CD8-positive, alpha-beta memory T cell (primary cell): Measurements from ENCODE around the gene LHPP. TPM values are rescaled to one million over a fixed set of nuclear protein-coding genes. Genes with fewer than 3 reads are reported as not detected.
A peak's percentile ranks its signal among the peaks of the same experiment; 100 is the strongest.

ENCODE experiments used
- CTCF ChIA-PET: fragments of 350-600 bp; sonication (Branson Sonifier 250); formaldehyde crosslinking; loops from one replicate; lab custom pipeline; 2021; ENCODE audit warnings: antibody characterized with exemption; lab: Charles Lee
- POLR2A ChIA-PET: fragments of 350-600 bp; sonication (Branson Sonifier 250); formaldehyde crosslinking; loops from one replicate; lab custom pipeline; 2021; ENCODE audit warnings: antibody characterized with exemption; lab: Charles Lee
- DNase-seq, 5 donors: peaks; one replicate each; pipeline versions ENCODE4 v3.0.0 to v3.0.0-alpha.2; 2020 to 2022; ENCODE audit warnings: mixed read lengths in 1 of 5
- H3K27ac ChIP-seq: one replicate; pipeline ENCODE4 v1.7.0; 2013; ENCODE audit warnings: low read depth, mild to moderate bottlenecking, low read length, moderate library complexity
- H3K27me3 ChIP-seq: 2 replicates; pipeline ENCODE4 v1.7.0; 2013; ENCODE audit warnings: low read length, mild to moderate bottlenecking; ENCODE audit not compliant: insufficient read depth, poor library complexity, severe bottlenecking
- H3K36me3 ChIP-seq: 2 replicates; pipeline ENCODE4 v1.7.0; 2013; ENCODE audit warnings: mild to moderate bottlenecking, low read length, moderate library complexity; ENCODE audit not compliant: insufficient read depth
- H3K4me1 ChIP-seq: 2 replicates; pipeline ENCODE4 v1.7.0; 2013; ENCODE audit warnings: mild to moderate bottlenecking, low read length, moderate library complexity; ENCODE audit not compliant: insufficient read depth
- H3K4me3 ChIP-seq: 2 replicates; pipeline ENCODE4 v1.7.0; 2013; ENCODE audit warnings: mild to moderate bottlenecking, low read length
- H3K9me3 ChIP-seq: 2 replicates; pipeline ENCODE4 v1.7.0; 2013; ENCODE audit warnings: mild to moderate bottlenecking, low read length
- H3K27ac Mint-ChIP-seq, 8 donors: one replicate each; pipeline ENCODE4 v1.8.0; 2020 to 2021; ENCODE audit warnings: mixed read lengths in 8 of 8, mild to moderate bottlenecking in 6 of 8, inconsistent platforms in 3 of 8, moderate library complexity in 3 of 8
- H3K27me3 Mint-ChIP-seq, 2 donors: one replicate each; pipeline ENCODE4 v1.8.0; 2020 to 2021; ENCODE audit warnings: mixed read lengths in 2 of 2, mild to moderate bottlenecking in 1 of 2, moderate library complexity in 1 of 2
- H3K36me3 Mint-ChIP-seq, 3 donors: one replicate each; pipeline ENCODE4 v1.8.0; 2020 to 2021; ENCODE audit warnings: mixed read lengths in 3 of 3, inconsistent platforms in 1 of 3, mild to moderate bottlenecking in 1 of 3
- H3K4me1 Mint-ChIP-seq, 3 donors: one replicate each; pipeline ENCODE4 v1.8.0; 2020 to 2021; ENCODE audit warnings: mixed read lengths in 3 of 3, inconsistent platforms in 1 of 3, mild to moderate bottlenecking in 1 of 3
- H3K4me3 Mint-ChIP-seq, 7 donors: one replicate each; pipeline ENCODE4 v1.8.0; 2020 to 2021; ENCODE audit warnings: mixed read lengths in 7 of 7, mild to moderate bottlenecking in 6 of 7, moderate library complexity in 4 of 7, inconsistent platforms in 2 of 7
- H3K9me3 Mint-ChIP-seq, 5 donors: one replicate each; pipeline ENCODE4 v1.8.0; 2020 to 2022; ENCODE audit warnings: mixed read lengths in 5 of 5, mild to moderate bottlenecking in 3 of 5, moderate library complexity in 2 of 5, inconsistent platforms in 1 of 5
- polyA plus RNA-seq: library from polyadenylated mRNA; unstranded; fragments of 300-500 nt; fragmentation: Illumina TruSeq; gene quantifications from one replicate; pipeline ENCODE4 v1.2.3, GENCODE V29; 2021
- total RNA-seq, 2 experiments: library from RNA; stranded (reverse); gene quantifications; one replicate each; pipeline ENCODE4 v1.2.3, GENCODE V29; 2021

The LHPP gene
- total and polyA plus RNA-seq, 3 experiments from 2014 or later: 5.2 to 19.1 (median 6.3) TPM

DNA sequence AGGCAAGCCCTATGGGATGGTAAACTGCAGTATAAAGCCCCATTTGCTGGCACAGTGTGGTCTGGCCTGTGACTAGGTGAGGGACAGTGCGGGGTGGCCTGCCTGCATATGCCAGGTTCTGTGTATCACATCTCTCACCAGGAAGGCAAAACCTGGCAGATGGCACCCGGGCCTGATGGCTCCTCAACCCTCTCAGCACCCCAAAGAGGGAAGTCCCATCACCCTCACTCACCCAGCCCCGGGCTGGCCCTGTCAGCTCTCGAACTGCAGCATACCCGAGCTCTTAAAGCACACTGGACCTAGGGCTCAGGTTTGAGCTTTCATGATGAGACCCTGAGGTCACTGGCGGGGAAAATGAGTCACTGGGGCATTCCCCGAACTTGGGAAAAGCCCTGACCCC lies 130.5 kb downstream of the LHPP start:
- CTCF ChIA-PET: interaction anchor here (1.1 to 1.4 kb wide), 2 partner anchors 17 to 153 kb away, joined by 3 read pairs; no protein-coding TSS in a partner anchor
- Mint-ChIP-seq H3K4me1 (peaks cover 0 to 1% (median 0%) of the 10 kb centered on the region in 3 donors), H3K27ac (no peak overlapping the region)

GRCh38 chr10:124592736-124593430 lies 131.3 kb downstream of the LHPP start:
- Mint-ChIP-seq H3K27ac (no peak overlapping the region), H3K9me3 (peaks cover 0 to 2% (median 0%) of the 10 kb centered on the region in 5 donors), H3K4me1 (peaks cover 0 to 1% (median 0%) of the 10 kb centered on the region in 3 donors), H3K36me3 (peaks cover 0 to 6% (median 5%) of the 10 kb centered on the region in 3 donors), H3K27me3 (peaks cover 0 to 3% of the 10 kb centered on the region in 2 donors), H3K4me3 (no peak overlapping the region)
- Histone ChIP-seq H3K4me1 (no peaks in the 10 kb centered on the region), H3K4me3 (no peak overlapping the region), H3K36me3 (no peaks in the 10 kb centered on the region), H3K9me3 (no peaks in the 10 kb centered on the region), H3K27me3 (no peaks in the 10 kb centered on the region), H3K27ac (no peak overlapping the region)
- ChIA-PET POLR2A (no interaction called here), CTCF (interaction anchor here (1.1 to 1.4 kb wide), 2 partner anchors 16 to 152 kb away, joined by 3 read pairs; no protein-coding TSS in a partner anchor)
- DNase-seq: peak in 1 of 5 donors; percentile 35

More for the DNA sequence above, 130.5 kb downstream of the LHPP start:
- POLR2A ChIA-PET: no interaction called here
- DNase-seq: peak in 1 of 5 donors; percentile 8
- H3K36me3 Mint-ChIP-seq: peaks cover 0 to 6% (median 5%) of the 10 kb centered on the region in 3 donors
- H3K27me3 Mint-ChIP-seq: peaks cover 0 to 3% of the 10 kb centered on the region in 2 donors
- no peaks in the 10 kb centered on the region for H3K4me1 ChIP-seq
- no peak overlapping the region for H3K27ac ChIP-seq
- H3K4me3 ChIP-seq: no peak overlapping the region
- H3K9me3 ChIP-seq: no peaks in the 10 kb centered on the region
- H3K36me3 ChIP-seq: no peaks in the 10 kb centered on the region
- no peak overlapping the region for H3K4me3 Mint-ChIP-seq
- peaks cover 0 to 2% (median 0%) of the 10 kb centered on the region in 5 donors for H3K9me3 Mint-ChIP-seq
- no peaks in the 10 kb centered on the region for H3K27me3 ChIP-seq

- CTCF ChIA-PET: interaction anchor here (1.1 kb wide), 1 partner anchor 15 kb away, joined by 3 read pairs; no protein-coding TSS in a partner anchor
- H3K9me3 Mint-ChIP-seq: peaks cover 0 to 2% (median 0%) of the 10 kb centered on the region in 5 donors
Observed at GRCh38 chr10:124593431-124593985, 131.9 kb downstream of the LHPP start.

GRCh38 chr10:124594240-124594639 lies 132.6 kb downstream of the LHPP start:
- Histone ChIP-seq H3K36me3 (no peaks in the 10 kb centered on the region), H3K27ac (no peak overlapping the region), H3K9me3 (no peaks in the 10 kb centered on the region), H3K4me1 (no peaks in the 10 kb centered on the region), H3K4me3 (no peak overlapping the region), H3K27me3 (no peaks in the 10 kb centered on the region)
- POLR2A ChIA-PET: no interaction called here
- H3K4me1 Mint-ChIP-seq: peaks cover 0 to 1% (median 0%) of the 10 kb centered on the region in 3 donors
- DNase-seq: no peak
- CTCF ChIA-PET: no interaction called here
- H3K36me3 Mint-ChIP-seq: peaks cover 0 to 6% (median 5%) of the 10 kb centered on the region in 3 donors
- H3K9me3 Mint-ChIP-seq: peaks cover 0 to 2% (median 0%) of the 10 kb centered on the region in 5 donors
- H3K4me3 Mint-ChIP-seq: no peak overlapping the region
- H3K27me3 Mint-ChIP-seq: peaks cover 0 to 3% of the 10 kb centered on the region in 2 donors
- H3K27ac Mint-ChIP-seq: no peak overlapping the region

More at GRCh38 chr10:124593431-124593985, 131.9 kb downstream of the LHPP start:
- no peaks in the 10 kb centered on the region for H3K27me3 ChIP-seq
- Mint-ChIP-seq H3K27ac (no peak overlapping the region), H3K27me3 (peaks cover 0 to 3% of the 10 kb centered on the region in 2 donors), H3K4me3 (no peak overlapping the region), H3K36me3 (peaks cover 0 to 6% (median 5%) of the 10 kb centered on the region in 3 donors), H3K4me1 (peaks cover 0 to 1% (median 0%) of the 10 kb centered on the region in 3 donors)
- DNase-seq: peak in 1 of 5 donors; percentile 46
- no peaks in the 10 kb centered on the region for H3K9me3 ChIP-seq
- no peaks in the 10 kb centered on the region for H3K4me1 ChIP-seq
- no peak overlapping the region for H3K27ac ChIP-seq
- POLR2A ChIA-PET: no interaction called here
- no peaks in the 10 kb centered on the region for H3K36me3 ChIP-seq
- H3K4me3 ChIP-seq: no peak overlapping the region

DNA sequence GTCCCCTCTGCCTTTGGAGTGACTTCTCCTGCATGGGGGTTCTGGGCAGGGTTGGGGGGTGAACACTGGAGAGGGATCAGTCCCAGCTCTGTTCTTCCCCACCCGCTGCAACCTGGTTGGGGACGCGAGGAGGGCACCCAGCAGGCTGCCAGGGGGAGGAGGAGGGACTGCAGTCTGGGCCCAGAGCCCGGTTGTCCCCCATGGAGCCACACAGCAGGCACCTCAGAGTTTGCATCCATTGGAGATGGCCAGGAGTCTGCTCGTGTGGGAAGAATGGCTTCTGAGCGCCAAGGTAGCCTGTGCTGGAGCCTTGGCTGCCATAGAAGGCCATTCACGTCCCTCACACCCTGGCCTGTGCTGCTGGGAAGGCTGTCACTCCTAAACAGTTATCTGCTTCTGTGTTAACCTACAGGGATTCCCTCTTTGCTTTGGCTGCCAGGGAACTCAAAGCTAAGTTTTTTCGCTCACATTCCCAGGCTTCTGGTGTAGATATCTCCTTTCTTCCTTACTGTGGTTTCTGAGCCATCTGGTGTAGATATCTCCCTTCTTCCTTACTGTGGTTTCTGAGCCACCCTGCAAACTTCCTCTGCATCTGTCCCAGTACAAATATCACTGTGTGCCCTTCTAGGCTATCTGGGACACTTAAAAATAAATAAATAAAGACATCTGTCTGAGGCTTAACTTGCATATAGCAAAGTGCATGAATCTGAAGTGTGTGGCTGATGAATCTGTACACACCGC lies 133.7 kb downstream of the LHPP start:
- peak in 1 of 5 donors; percentile 27 for DNase-seq
- Histone ChIP-seq H3K4me3 (no peak overlapping the region), H3K27ac (no peak overlapping the region), H3K4me1 (no peaks in the 10 kb centered on the region), H3K27me3 (no peaks in the 10 kb centered on the region), H3K9me3 (no peaks in the 10 kb centered on the region), H3K36me3 (no peaks in the 10 kb centered on the region)
- peak overlapping the region in 2 of 8 donors; percentile 48 to 80 for H3K27ac Mint-ChIP-seq
- H3K9me3 Mint-ChIP-seq: peaks cover 0 to 2% (median 0%) of the 10 kb centered on the region in 5 donors
- no peak overlapping the region for H3K4me3 Mint-ChIP-seq
- H3K27me3 Mint-ChIP-seq: peaks cover 0 to 3% of the 10 kb centered on the region in 2 donors
- peaks cover 0 to 5% (median 3%) of the 10 kb centered on the region in 3 donors for H3K36me3 Mint-ChIP-seq
- H3K4me1 Mint-ChIP-seq: peaks cover 0 to 1% (median 0%) of the 10 kb centered on the region in 3 donors
- ChIA-PET CTCF (no interaction called here), POLR2A (no interaction called here)

DNA sequence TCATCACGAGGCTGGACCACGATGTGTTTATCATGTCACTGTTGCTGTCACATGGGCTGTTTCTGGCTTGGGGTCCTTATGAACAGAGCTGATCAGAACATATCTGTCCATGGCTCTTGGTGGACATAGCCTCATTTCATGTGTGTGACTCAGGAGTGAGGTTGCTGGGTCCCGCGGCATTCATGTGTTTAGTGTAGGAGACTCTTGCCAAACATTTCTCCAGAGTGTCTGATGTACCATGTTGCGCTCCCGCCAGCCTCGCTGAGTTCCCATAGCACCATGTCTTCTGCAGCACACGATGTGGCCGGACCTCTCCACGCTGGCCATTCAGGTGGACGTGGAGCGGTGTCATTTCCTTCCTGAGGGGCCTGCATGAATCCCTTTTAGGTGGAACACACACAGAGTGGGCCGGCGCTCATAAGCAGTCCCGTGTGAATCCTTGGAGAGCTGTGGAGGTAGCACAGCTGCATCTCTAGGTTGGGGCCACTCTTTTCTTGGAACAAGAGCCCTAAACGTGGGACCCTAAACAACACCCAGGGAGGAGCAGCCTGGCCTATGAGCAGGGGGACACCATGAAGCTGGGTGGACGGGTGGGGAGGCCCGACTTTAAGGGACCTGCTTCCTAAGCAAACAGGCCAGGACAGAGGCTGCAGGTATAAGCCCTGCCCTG lies 134.6 kb downstream of the LHPP start:
- no peak overlapping the region for H3K4me3 ChIP-seq
- Mint-ChIP-seq H3K9me3 (peaks cover 0 to 2% (median 0%) of the 10 kb centered on the region in 5 donors), H3K36me3 (peaks cover 0 to 5% (median 3%) of the 10 kb centered on the region in 3 donors), H3K27ac (peak overlapping the region in 2 of 8 donors; percentile 32 to 48), H3K4me1 (peaks cover 0 to 1% (median 0%) of the 10 kb centered on the region in 3 donors), H3K4me3 (no peak overlapping the region), H3K27me3 (peaks cover 0 to 3% of the 10 kb centered on the region in 2 donors)
- no peaks in the 10 kb centered on the region for H3K36me3 ChIP-seq
- peak in 1 of 5 donors; percentile 43 for DNase-seq
- no peaks in the 10 kb centered on the region for H3K4me1 ChIP-seq
- H3K27ac ChIP-seq: no peak overlapping the region
- H3K27me3 ChIP-seq: no peaks in the 10 kb centered on the region
- no peaks in the 10 kb centered on the region for H3K9me3 ChIP-seq
- ChIA-PET CTCF (no interaction called here), POLR2A (no interaction called here)

GRCh38 chr10:124596962-124597845 lies 135.6 kb downstream of the LHPP start:
- H3K27ac ChIP-seq: no peak overlapping the region
- no peaks in the 10 kb centered on the region for H3K4me1 ChIP-seq
- Mint-ChIP-seq H3K27ac (no peak overlapping the region), H3K9me3 (no peaks in the 10 kb centered on the region), H3K4me3 (peak overlapping the region in 1 of 7 donors; percentile 50), H3K27me3 (peaks cover 0 to 2% of the 10 kb centered on the region in 2 donors), H3K4me1 (peaks cover 0 to 1% (median 0%) of the 10 kb centered on the region in 3 donors), H3K36me3 (peaks cover 0 to 3% (median 0%) of the 10 kb centered on the region in 3 donors)
- DNase-seq: peak in 1 of 5 donors; percentile 14
- no peaks in the 10 kb centered on the region for H3K36me3 ChIP-seq
- H3K27me3 ChIP-seq: no peaks in the 10 kb centered on the region
- H3K9me3 ChIP-seq: no peaks in the 10 kb centered on the region
- CTCF ChIA-PET: interaction anchor here (1.0 kb wide), 1 partner anchor 144 kb away, joined by 3 read pairs; no protein-coding TSS in a partner anchor
- POLR2A ChIA-PET: no interaction called here
- H3K4me3 ChIP-seq: no peak overlapping the region
